NCI-H1105 (cell line): ENCODE data around the gene OOSP4A.
"Not testable (repeated sequence)": the region's sequence is repeated elsewhere in the genome, so short reads cannot be mapped to it uniquely, and the experiment has no call there.

Experiments
- DNase-seq: peaks from one replicate; lab custom pipeline; 2025; lab: John Stamatoyannopoulos, UW

The OOSP4A gene

DNA sequence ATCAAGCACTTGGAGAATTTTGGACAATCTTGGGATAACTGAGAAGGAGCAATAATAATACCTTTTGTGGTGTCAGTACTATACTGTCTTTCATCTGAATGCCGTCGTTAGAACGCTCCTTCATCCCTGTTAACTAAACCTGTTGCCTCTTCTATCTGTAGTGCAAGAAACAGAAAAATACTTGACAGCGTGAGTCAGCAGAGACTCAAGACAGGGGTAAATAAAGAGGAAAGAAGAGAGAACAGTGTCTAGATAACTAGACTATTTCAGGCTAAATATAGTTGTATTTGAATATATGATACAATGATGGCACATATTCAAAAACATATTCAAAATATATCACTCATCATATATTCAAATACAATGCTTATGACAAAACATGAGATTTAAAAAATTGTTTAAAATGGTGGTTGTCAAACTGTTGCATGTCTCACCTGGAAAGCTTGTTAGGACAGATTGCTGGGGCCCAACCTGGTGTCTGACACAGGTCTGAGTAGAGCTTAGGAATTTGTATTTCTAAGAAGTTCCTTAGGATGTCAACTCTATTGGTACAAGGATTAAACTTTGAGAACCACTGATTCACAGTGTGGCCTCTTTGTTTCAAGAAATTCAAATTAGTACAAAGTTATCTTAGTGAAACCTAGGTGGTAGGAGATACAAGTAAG, 17.4 kb downstream of the OOSP4A start:
- no peak for DNase-seq

DNA sequence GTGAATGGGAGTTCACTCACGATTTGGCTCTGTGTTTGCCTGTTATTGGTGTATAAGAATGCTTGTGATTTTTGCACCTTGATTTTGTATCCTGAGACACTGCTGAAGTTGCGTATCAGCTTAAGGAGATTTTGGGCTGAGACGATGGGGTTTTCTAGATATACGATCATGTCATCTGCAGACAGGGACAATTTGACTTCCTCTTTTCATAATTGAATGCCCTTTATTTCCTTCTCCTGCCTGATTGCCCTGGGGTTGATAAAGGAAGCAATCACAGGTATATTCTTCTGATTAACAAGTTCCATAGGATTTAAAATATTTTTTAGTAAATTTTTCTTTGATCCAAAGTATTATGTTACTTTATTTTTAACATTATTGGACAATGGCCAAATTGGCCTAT, 18.2 kb downstream of the OOSP4A start:
- not testable (repeated sequence) for DNase-seq

GRCh38 chr11:59983212-59983611, 19.4 kb downstream of the OOSP4A start:
- no peak for DNase-seq

DNA sequence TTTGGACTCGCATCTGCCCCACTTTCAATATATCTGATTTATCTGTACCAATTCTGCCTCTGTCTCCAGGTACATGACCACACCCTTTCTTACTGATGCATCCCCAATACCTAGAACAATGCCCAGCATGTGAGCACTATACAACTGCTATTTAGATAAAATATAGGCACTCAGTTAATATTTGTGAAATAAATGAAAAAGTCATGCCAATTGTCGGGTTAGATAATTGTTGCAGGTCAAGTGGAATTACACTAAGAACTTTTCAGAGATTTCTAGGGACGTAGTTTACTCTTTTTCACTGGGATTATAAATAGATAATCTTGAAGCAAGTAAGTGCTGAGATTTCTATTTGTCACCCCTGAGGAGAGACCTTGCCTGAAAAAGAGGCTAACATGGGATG, 20.5 kb downstream of the OOSP4A start:
- DNase-seq: no peak

DNA sequence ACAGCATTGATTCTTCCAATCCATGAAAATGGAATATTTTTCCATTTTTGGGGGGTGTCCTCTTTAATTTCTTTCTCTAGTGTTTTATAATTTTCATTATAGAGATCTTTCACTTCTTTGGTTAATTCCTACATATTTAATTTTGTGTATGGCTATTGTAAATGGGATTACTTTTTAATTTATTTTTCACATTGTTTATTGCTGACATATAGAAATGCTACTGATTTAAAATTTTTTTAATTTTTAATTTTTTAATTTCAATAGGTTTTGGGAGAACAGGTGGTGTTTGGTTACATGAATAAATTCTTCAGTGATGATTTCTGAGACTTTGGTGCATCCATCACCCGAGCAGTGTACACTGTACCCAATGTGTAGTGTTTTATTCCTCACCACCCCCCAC, 26.6 kb downstream of the OOSP4A start:
- DNase-seq: no peak

- DNase-seq: no peak
Measured at GRCh38 chr11:59992425-59992824, 28.6 kb downstream of the OOSP4A start.

- DNase-seq: no peak
Measured at GRCh38 chr11:59997800-59998199, 34.0 kb downstream of the OOSP4A start.

- no peak for DNase-seq
Measured at GRCh38 chr11:59999691-60000090, 35.9 kb downstream of the OOSP4A start.

GRCh38 chr11:60003729-60004128, 39.9 kb downstream of the OOSP4A start:
- DNase-seq: no peak

DNA sequence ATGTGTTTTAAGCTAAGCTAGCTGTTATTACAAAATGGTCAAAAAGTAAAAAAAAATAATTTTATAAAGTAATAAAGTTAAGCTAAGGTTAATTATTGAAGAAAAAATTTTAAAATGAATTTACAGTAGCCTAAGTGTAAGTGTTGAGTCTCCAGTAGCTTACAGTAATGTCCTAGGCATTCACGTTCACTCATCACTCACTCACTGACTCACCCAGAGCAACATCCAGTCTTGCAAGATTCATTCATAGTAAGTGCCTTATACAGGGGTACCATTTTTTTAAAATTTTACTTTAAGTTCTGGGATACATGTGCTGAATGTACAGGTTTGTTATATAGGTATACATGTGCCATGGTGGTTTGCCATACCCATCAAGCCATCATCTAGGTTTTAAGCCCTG, 41.5 kb downstream of the OOSP4A start:
- no peak for DNase-seq

- DNase-seq: no peak
Measured at GRCh38 chr11:60016881-60017280, 53.0 kb downstream of the OOSP4A start, which contains the start of gene OOSP4B. OOSP4B (plus strand) TSS chr11:60017181.

GRCh38 chr11:60018058-60018457, 54.2 kb downstream of the OOSP4A start:
- DNase-seq: no peak
